Thyroid gland (tissue), 4 donors: ENCODE data around the gene OSTN.

Experiments
- CTCF ChIP-seq, 6 experiments: fragments of 200-600 bp in 3 of 6; fragments of 450-650 bp in 3 of 6; sonication (generic) in 3 of 6; IDR thresholded peaks; one replicate each; pipeline ENCODE4 v1.5.1; 2016 to 2019; ENCODE audit warnings: antibody characterized with exemption in 6 of 6, mild to moderate bottlenecking in 2 of 6, inconsistent platforms in 1 of 6, moderate library complexity in 1 of 6
- POLR2A ChIP-seq, 2 donors: fragments of 450-650 bp; IDR thresholded peaks; one replicate each; pipeline ENCODE4 v1.6.1; 2017; ENCODE audit warnings: antibody characterized with exemption in 2 of 2, mild to moderate bottlenecking in 2 of 2, moderate library complexity in 1 of 2

- no peak for TF ChIP-seq CTCF (IDR thresholded peaks at IDR 0.05)
- no peak for TF ChIP-seq POLR2A (IDR thresholded peaks at IDR 0.05)
These were observed 58.2 kb downstream of the OSTN start for GRCh38 chr3:191257286-191257685.
